ENCODE measurements around the gene KDM2A. TPM values are rescaled to one million over a fixed set of nuclear protein-coding genes. Genes with fewer than 3 reads are reported as not detected.

The KDM2A gene
- total RNA-seq, 2 experiments from 2014 or later, result 74.8 to 89.7 TPM

DNA sequence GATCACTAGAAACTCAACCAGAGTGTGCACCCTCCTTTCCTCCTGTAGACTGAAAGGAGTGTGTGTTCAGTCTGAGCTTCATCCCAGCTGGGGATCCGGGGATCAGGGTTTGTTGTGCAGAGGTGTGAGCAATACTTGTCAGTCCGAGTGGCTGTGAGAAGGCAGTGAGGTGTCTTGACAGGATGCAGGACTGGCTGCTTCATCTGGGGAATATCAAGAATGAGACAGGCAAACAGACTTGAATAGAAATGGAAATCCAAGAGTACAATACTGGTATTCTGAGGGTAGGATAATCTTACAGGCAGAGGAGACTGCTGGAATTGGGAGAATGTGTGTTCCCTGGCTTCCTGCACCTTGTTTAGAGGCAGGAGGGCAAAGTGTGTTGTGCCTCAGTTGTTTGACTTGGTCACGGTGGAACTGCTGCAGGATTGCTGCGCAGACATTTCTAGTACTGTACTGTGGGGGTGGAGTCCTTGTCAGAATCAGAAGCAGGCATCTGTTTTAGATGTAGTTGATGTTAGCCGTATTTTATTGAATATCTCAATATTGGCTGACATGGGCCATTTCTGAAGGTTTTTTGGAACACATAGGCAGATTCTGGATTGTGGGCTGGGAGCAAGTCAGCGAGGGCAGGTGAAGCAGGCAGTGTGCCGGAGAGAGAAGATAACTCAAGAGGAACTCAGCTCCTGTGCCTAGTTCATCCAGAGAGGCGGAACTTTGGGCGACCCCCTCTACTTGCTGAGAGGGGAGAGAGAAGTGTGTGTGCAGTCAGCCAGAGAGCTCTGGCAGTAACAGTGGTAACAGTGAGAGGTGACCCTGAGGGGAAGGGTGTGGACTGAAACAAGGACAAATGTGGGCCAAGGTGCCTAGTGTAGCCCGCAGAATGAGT is 120.1 kb downstream of the KDM2A start:
- Mint-ChIP-seq H3K27me3 (no peaks in the 10 kb centered on the region), H3K4me3 (peak overlapping the region; percentile 98), H3K9me3 (ENCODE audit: low read depth) (no peaks in the 10 kb centered on the region), H3K27ac (peak overlapping the region; percentile 71), H3K4me1 (peaks cover 44% of the 10 kb centered on the region), H3K36me3 (ENCODE audit: low read depth) (peaks cover 40% of the 10 kb centered on the region)
- ATAC-seq, result no peak
- DNase-seq, result no peak
- intact Hi-C loops (cut with DNase I, micrococcal nuclease), result loop anchor here in 1 of 2 experiments (1.0 to 5.0 kb wide), 3 partner anchors 157 to 383 kb away; partner anchors contain the start of gene PC
- ChIA-PET POLR2A (interaction anchor here (0.5 to 2.1 kb wide), 17 partner anchors 9 to 1412 kb away, joined by 3 to 9 read pairs (median 4); partner anchors contain the start of genes ANKRD13D, KDM2A, POLD4 and PPP1CA), CTCF (interaction anchor here (0.5 to 2.8 kb wide), 11 partner anchors 13 to 229 kb away, joined by 3 to 11 read pairs (median 3); no protein-coding TSS in a partner anchor)

DNA sequence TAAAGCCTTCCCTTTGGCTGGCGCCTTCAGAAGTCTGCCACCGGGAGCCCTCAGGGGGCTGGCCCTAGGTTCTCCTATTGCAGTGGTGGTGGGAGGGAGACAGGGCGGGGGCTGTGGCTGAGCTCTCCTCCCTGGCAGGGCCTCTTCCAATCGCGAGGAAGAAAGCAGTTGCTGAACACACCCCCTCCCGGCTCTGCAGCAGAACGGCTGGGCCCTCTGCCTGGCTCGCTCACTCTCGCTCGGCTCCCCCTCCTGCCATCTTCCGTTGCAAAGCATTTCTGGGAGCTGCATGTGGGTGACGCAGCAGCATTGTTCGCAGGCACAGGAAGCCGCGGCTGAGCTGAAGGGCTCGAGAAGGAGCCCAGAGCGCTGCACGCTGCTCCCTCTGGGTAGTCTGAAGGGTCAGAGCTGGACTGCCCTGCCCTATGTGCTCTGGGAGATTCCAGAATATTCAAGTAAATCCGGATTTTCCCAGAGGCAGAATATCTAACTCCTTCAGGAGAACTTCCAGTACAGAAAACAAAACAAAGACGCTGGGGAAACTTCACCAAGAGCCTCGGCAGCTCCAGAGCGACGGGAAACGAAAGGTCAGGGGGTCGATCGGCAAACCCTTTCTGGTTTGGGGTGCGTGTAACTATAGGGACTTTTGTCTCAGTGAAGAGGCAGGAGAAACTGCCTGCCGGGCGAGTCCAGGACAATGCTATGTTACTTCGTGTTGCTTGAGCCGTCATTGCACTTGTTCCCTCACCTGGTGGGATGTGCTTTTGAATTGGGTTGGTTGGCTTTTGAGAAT is 120.9 kb downstream of the KDM2A start:
- no peaks in the 10 kb centered on the region for H3K27me3 Mint-ChIP-seq
- H3K9me3 Mint-ChIP-seq (ENCODE audit: low read depth), result no peaks in the 10 kb centered on the region
- intact Hi-C loops (cut with DNase I, micrococcal nuclease), result loop anchor here (1.0 to 5.0 kb wide), 11 partner anchors 26 to 762 kb away; partner anchors contain the start of genes GRK2 (in 1 of the 2), KDM2A (in 1 of the 2), PC (in 1 of the 2) and RCE1 (in 1 of the 2)
- H3K27ac Mint-ChIP-seq, result peak overlapping the region; percentile 99
- peaks cover 43% of the 10 kb centered on the region for H3K4me1 Mint-ChIP-seq
- CTCF ChIA-PET, result interaction anchor here (0.5 to 2.8 kb wide), 14 partner anchors 13 to 228 kb away, joined by 3 to 11 read pairs (median 4); no protein-coding TSS in a partner anchor
- peaks cover 43% of the 10 kb centered on the region for H3K36me3 Mint-ChIP-seq (ENCODE audit: low read depth)
- peak; percentile 94 for ATAC-seq
- H3K4me3 Mint-ChIP-seq, result peak overlapping the region; percentile 98
- DNase-seq, result peak; percentile 98
- POLR2A ChIA-PET, result interaction anchor here (0.5 to 2.1 kb wide), 20 partner anchors 8 to 1413 kb away, joined by 3 to 9 read pairs (median 4); partner anchors contain the start of genes ANKRD13D, KDM2A, POLD4 and PPP1CA

DNA sequence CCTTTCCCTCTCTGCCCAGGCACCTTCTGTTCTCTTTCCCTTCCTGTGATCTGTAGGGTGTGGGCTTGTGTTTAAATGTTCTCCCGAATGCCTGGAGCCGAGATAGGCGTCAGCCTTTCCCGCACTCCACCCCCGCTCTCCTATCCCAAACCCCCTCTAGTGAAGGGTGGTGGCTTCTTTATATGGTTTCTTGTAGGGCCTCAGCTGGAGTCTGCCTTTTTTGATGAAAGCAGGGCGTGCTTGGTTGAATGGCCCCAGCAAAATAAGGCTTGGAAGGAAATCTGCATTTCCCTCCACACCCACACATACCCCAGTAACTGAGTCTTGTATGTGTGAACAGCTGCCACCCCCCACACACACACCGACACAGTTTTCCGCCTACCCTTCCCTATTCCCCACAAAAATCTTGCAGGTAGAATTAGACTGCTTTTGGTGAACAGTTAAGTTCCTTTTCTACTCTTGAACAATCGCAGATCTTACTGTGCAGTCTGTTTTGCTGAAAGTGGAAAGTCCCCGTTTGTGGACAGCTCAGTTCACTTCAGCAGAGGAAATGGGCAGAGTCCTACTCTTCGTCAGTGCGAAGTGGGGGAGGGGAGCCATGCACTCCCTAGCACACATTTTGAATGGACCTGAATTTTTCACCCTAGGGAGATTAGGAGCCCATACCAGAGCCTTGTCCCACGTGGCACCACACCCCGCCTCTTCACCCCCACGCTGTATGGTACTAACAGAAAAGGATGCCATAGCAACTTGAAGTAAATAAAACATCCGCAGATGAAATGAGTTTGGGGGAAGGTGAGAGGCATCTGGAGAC is 121.7 kb downstream of the KDM2A start:
- ATAC-seq (peak; percentile 59), DNase-seq (peak; percentile 92)
- H3K27me3 Mint-ChIP-seq, result no peaks in the 10 kb centered on the region
- peaks cover 51% of the 10 kb centered on the region for H3K4me1 Mint-ChIP-seq
- H3K4me3 Mint-ChIP-seq, result peak overlapping the region; percentile 98
- ChIA-PET POLR2A (interaction anchor here (0.6 to 2.1 kb wide), 9 partner anchors 12 to 161 kb away, joined by 3 to 8 read pairs (median 5); partner anchors contain the start of genes KDM2A and PPP1CA), CTCF (interaction anchor here (0.6 to 2.8 kb wide), 14 partner anchors 10 to 164 kb away, joined by 3 to 11 read pairs (median 4); no protein-coding TSS in a partner anchor)
- peaks cover 51% of the 10 kb centered on the region for H3K36me3 Mint-ChIP-seq (ENCODE audit: low read depth)
- H3K27ac Mint-ChIP-seq, result peak overlapping the region; percentile 99
- intact Hi-C loops (cut with DNase I, micrococcal nuclease), result loop anchor here (1.0 to 5.0 kb wide), 10 partner anchors 26 to 762 kb away; partner anchors contain the start of genes GRK2 (in 1 of the 2), KDM2A (in 1 of the 2), POLD4 (in 1 of the 2) and RCE1 (in 1 of the 2)
- H3K9me3 Mint-ChIP-seq (ENCODE audit: low read depth), result no peaks in the 10 kb centered on the region

DNA sequence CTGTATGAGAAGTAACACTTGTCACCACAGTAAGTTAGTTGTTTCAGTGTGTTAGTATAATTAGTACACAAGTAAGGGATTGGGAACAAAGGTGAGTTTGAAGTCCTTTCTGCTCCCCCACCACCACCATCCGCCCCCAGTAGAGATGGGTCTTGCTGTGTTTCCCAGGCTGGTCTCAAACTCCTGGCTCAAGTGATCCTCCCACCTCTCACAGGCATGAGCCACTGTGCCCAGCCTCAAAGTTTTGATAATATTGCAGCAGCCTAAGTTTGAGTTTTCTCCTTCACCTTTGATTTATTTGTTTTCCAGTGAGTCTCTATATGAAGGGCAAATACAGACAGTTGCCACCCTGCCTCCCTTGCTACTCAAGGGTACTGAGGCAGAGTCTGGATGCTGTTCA is 123.5 kb downstream of the KDM2A start:
- H3K9me3 Mint-ChIP-seq (ENCODE audit: low read depth), result no peaks in the 10 kb centered on the region
- H3K27me3 Mint-ChIP-seq, result no peaks in the 10 kb centered on the region
- intact Hi-C loops (cut with DNase I, micrococcal nuclease), result loop anchor here (5.0 kb wide), 3 partner anchors 120 to 760 kb away; partner anchors contain the start of gene UNC93B1 (in 1 of the 2)
- H3K4me1 Mint-ChIP-seq, result peaks cover 52% of the 10 kb centered on the region
- peak overlapping the region; percentile 66 for H3K27ac Mint-ChIP-seq
- H3K4me3 Mint-ChIP-seq, result peak overlapping the region; percentile 98
- ATAC-seq (no peak), DNase-seq (no peak)
- H3K36me3 Mint-ChIP-seq (ENCODE audit: low read depth), result peaks cover 60% of the 10 kb centered on the region
- POLR2A ChIA-PET, result no interaction called here
- CTCF ChIA-PET, result interaction anchor here (0.6 kb wide), 1 partner anchor 114 kb away, joined by 3 read pairs; no protein-coding TSS in a partner anchor

DNA sequence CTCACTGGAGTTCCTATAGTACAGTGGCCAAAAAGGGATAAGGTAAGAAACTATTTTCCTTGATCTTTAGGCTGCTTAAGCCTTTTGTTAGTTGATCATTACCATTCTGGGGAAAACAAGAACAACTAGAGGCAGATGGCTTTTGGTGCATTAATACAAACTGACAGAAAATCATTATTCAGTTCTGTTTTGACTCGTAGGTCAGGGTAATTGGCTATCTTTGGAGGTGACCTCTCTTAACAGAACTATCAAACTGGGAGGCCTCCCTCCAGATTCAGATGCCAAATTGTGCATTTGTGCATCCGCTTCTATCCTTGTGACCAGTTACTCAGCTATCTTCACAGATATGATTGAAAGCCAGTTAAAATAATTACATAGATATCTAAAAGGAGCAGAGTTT is 124.0 kb downstream of the KDM2A start:
- peak overlapping the region; percentile 98 for H3K4me3 Mint-ChIP-seq
- DNase-seq (no peak), ATAC-seq (no peak)
- H3K4me1 Mint-ChIP-seq, result peaks cover 52% of the 10 kb centered on the region
- H3K27me3 Mint-ChIP-seq, result no peaks in the 10 kb centered on the region
- no peaks in the 10 kb centered on the region for H3K9me3 Mint-ChIP-seq (ENCODE audit: low read depth)
- peak overlapping the region; percentile 66 for H3K27ac Mint-ChIP-seq
- peaks cover 64% of the 10 kb centered on the region for H3K36me3 Mint-ChIP-seq (ENCODE audit: low read depth)
- intact Hi-C loops (cut with DNase I, micrococcal nuclease), result loop anchor here (5.0 kb wide), 3 partner anchors 121 to 759 kb away; partner anchors contain the start of gene UNC93B1 (in 1 of the 2)
- ChIA-PET CTCF (interaction anchor here (0.6 to 2.5 kb wide), 4 partner anchors 10 to 113 kb away, joined by 3 to 6 read pairs (median 4); no protein-coding TSS in a partner anchor), POLR2A (no interaction called here)

DNA sequence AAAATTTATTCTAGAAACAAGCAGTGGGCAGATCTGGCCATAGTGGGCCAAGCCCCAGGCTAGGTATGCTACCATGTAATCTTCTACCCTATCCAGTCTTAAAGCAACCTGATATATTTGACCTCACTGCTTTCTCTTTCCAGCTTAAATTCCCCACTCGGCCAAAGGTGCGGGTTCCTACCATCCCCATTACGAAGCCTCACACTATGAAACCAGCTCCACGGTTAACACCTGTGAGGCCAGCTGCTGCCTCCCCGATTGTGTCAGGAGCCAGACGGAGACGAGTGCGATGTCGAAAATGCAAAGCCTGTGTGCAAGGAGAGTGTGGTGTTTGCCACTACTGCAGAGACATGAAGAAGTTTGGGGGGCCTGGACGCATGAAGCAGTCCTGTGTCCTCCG is 126.0 kb downstream of the KDM2A start:
- CTCF ChIA-PET, result interaction anchor here (0.7 to 2.5 kb wide), 2 partner anchors 17 to 18 kb away, joined by 3 to 6 read pairs; no protein-coding TSS in a partner anchor
- Mint-ChIP-seq H3K4me1 (peaks cover 37% of the 10 kb centered on the region), H3K9me3 (ENCODE audit: low read depth) (no peaks in the 10 kb centered on the region), H3K36me3 (ENCODE audit: low read depth) (peaks cover 82% of the 10 kb centered on the region), H3K27me3 (no peaks in the 10 kb centered on the region), H3K27ac (peak overlapping the region; percentile 66), H3K4me3 (no peak overlapping the region)
- ATAC-seq (no peak), DNase-seq (no peak)
- intact Hi-C loops (cut with DNase I, micrococcal nuclease), result no loop called here
- POLR2A ChIA-PET, result no interaction called here

DNA sequence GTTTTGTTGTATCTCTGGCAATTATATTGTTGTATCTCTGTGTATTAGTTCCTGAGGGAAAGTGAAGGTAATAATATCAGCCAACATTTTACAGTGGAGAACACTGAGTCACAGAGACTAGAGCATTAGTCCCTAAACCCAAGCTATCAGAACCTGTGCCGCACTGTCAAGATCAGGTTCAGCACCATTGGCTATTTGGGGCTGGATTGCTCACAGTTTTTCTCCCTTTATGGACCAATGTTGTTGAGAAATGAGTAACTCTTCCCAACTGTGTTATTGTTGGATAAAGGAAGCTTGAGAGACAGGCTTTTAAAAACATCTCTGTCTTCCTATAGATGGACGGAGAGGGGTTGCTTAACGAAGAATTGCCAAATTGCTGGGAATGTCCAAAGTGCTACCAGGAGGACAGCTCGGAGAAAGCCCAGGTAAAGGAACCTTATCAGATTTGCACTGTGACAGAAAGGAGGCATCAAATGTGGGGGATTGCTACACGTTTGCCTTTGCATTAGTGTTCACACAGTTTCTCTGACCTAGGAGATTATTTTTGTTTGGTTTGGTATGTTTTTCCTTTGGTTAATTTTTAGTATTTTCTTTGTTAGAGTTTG is 129.0 kb downstream of the KDM2A start:
- no peak for DNase-seq
- Mint-ChIP-seq H3K27me3 (no peaks in the 10 kb centered on the region), H3K4me1 (peaks cover 32% of the 10 kb centered on the region), H3K27ac (no peak overlapping the region), H3K4me3 (no peak overlapping the region), H3K36me3 (ENCODE audit: low read depth) (peaks cover 80% of the 10 kb centered on the region), H3K9me3 (ENCODE audit: low read depth) (no peaks in the 10 kb centered on the region)
- no peak for ATAC-seq
- ChIA-PET CTCF (interaction anchor here (1.2 to 1.3 kb wide), 2 partner anchors 70 to 88 kb away, joined by 5 to 7 read pairs; no protein-coding TSS in a partner anchor), POLR2A (interaction anchor here (1.1 kb wide), 1 partner anchor 8 kb away, joined by 5 read pairs; no protein-coding TSS in a partner anchor)
- intact Hi-C loops (cut with DNase I, micrococcal nuclease), result no loop called here

DNA sequence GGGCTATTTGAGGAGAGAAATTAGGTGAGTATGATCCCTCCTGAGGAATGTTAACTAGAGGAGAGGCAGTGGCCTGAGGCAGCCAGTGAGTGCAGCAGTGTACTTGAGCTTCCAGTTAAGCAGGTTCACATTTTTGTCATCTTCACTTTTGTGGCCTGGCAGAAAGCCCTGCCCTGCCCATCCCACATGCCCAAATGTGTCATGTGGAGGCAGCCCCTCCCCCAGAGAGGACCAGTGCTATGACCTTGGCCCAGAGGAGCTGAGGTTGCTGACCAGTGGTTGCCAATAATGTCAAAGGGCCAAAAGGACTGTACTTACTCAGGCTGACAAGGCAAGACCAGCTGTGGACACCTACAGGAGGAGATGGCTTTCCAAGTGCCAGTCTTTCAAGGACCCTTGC is 129.6 kb downstream of the KDM2A start:
- ChIA-PET CTCF (interaction anchor here (1.2 to 1.3 kb wide), 2 partner anchors 69 to 88 kb away, joined by 5 to 7 read pairs; no protein-coding TSS in a partner anchor), POLR2A (interaction anchor here (1.1 kb wide), 1 partner anchor 9 kb away, joined by 5 read pairs; no protein-coding TSS in a partner anchor)
- Mint-ChIP-seq H3K4me1 (peaks cover 34% of the 10 kb centered on the region), H3K27ac (no peak overlapping the region), H3K27me3 (no peaks in the 10 kb centered on the region), H3K9me3 (ENCODE audit: low read depth) (no peaks in the 10 kb centered on the region), H3K4me3 (no peak overlapping the region), H3K36me3 (ENCODE audit: low read depth) (peaks cover 81% of the 10 kb centered on the region)
- ATAC-seq (no peak), DNase-seq (no peak)
- intact Hi-C loops (cut with DNase I, micrococcal nuclease), result no loop called here

DNA sequence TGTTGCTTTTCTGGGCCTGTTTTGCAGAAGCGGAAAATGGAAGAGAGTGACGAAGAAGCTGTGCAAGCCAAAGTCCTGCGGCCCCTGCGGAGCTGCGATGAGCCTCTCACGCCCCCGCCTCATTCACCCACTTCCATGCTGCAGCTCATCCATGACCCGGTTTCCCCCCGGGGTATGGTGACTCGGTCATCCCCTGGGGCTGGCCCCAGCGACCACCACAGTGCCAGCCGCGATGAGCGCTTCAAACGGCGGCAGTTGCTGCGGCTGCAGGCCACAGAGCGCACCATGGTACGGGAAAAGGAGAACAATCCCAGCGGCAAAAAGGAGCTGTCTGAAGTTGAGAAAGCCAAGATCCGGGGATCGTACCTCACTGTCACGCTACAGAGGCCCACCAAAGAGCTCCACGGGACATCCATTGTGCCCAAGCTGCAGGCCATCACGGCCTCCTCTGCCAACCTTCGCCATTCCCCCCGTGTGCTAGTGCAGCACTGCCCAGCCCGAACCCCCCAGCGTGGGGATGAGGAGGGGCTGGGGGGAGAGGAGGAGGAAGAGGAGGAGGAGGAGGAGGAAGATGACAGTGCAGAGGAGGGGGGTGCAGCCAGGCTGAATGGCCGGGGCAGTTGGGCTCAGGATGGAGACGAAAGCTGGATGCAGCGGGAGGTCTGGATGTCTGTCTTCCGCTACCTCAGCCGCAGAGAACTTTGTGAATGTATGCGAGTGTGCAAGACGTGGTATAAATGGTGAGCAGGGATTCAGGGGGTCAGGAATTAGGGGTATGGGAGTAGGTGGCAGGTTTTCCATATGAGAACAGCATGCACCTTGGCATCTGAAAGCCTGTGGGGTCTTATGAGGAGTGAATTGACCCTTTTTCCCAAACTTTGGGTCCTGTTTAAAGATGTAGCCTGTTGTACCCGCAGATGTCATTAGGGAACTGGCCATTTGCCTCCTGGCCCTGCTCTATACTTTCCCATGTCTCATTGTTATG is 131.3 kb downstream of the KDM2A start:
- DNase-seq (no peak), ATAC-seq (no peak)
- peaks cover 81% of the 10 kb centered on the region for H3K36me3 Mint-ChIP-seq (ENCODE audit: low read depth)
- peak overlapping the region; percentile 19 for H3K27ac Mint-ChIP-seq
- no peaks in the 10 kb centered on the region for H3K9me3 Mint-ChIP-seq (ENCODE audit: low read depth)
- ChIA-PET POLR2A (interaction anchor here (0.6 to 0.7 kb wide), 2 partner anchors 11 to 33 kb away, joined by 4 to 5 read pairs; no protein-coding TSS in a partner anchor), CTCF (interaction anchor here (1.0 to 5.3 kb wide), 2 partner anchors 13 to 95 kb away, joined by 3 to 38 read pairs; no protein-coding TSS in a partner anchor)
- H3K4me1 Mint-ChIP-seq, result peaks cover 22% of the 10 kb centered on the region
- H3K27me3 Mint-ChIP-seq, result no peaks in the 10 kb centered on the region
- no peak overlapping the region for H3K4me3 Mint-ChIP-seq
- intact Hi-C loops (cut with DNase I, micrococcal nuclease), result no loop called here
